ENCODE results near the gene NOX5. TPM values are rescaled to one million over a fixed set of nuclear protein-coding genes. Genes with fewer than 3 reads are reported as not detected.

NOX5 gene
- total and polyA plus RNA-seq, 2 of the 13 experiments (the other 11 are each of a cell fraction or from before 2014, with no cell fraction given): not detected

DNA sequence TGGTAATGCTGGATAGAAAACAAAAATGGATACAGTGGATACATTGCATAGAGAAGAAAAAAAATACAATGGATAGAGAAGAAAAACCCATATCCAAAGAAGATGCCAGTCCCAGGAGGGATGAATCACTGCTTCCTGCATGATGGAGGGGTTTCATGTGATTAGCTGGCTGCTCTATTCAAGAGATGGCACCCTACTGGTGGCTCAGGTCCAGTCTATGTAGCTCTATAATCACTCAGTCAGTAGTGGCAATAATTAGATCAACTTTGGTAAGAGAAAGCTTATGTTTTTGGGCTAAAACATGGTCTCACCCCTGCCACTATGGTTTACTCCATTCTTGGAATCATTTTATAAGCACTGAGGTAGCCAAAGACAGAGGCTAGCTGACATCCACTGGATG lies 33.7 kb upstream of the NOX5 start (continued):
- TF ChIP-seq CBX2 (IDR thresholded peaks at IDR 0.05; ENCODE audit: low read depth, low read length): no peak
- no peak for TF ChIP-seq CBX2 (CRISPR knock-in tag; IDR thresholded peaks at IDR 0.05; ENCODE audit: low read depth)
- TF ChIP-seq ISX (CRISPR knock-in tag; conservative IDR thresholded peaks at IDR 0.05): no peak

DNA sequence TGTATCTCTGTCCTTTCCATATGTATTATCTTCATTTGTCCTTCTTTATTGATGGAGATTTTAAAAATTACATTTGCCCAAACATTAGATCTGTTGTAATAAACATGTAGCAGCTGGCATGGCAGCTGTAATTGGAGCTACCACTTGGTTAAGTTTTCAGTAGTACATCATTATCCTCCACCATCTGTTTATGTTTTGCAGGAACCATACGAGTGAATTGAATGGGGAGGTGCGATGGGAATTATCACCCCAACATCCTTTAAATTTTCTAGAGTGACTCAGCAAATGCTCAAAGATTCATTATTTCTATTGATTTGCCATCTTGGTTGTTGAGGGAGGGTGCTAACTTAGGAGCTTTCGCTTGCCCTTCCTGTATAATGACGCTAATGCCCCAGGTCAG lies 32.6 kb upstream of the NOX5 start:
- Histone ChIP-seq H3K4me1 (ENCODE audit: insufficient read depth, low read length) (no peaks in the 10 kb centered on the region), H3K27ac (ENCODE audit: extremely low read length, insufficient read depth, low read length) (no peak overlapping the region), H3K79me2 (ENCODE audit: insufficient read depth, low read length) (no peaks in the 10 kb centered on the region), H4K20me1 (ENCODE audit: insufficient read depth, low read length) (no peaks in the 10 kb centered on the region), H3K27me3 (ENCODE audit: control insufficient read depth in 1 of 2, insufficient read depth in 2 of 2, low read length in 2 of 2) (peaks cover 0 to 6% of the 10 kb centered on the region in 2 experiments; a peak in 1 of 5 replicates), H3K9ac (ENCODE audit: insufficient read depth, low read depth, low read length) (no peak overlapping the region), H3K4me2 (ENCODE audit: low read depth, low read length) (no peak overlapping the region), H3K4me3 (replicated peaks in 1 of 3; ENCODE audit: insufficient read depth in 1 of 3, low read depth in 2 of 3, low read length in 3 of 3) (no peak overlapping the region), H3K9me3 (ENCODE audit: low read length) (no peaks in the 10 kb centered on the region), H2AFZ (ENCODE audit: low read length) (no peak overlapping the region), H3K36me3 (replicated peaks in 1 of 2; ENCODE audit: control insufficient read depth in 1 of 2, insufficient read depth in 2 of 2, low read length in 2 of 2) (no peaks in the 10 kb centered on the region)
- ChIA-PET POLR2A (no interaction called here), CTCF (ENCODE audit: low intra/inter-chr PET ratio, low total read pairs) (no interaction called here)
- no peak for FAIRE-seq
- no TSS peak for BruUV-seq (replicated peaks)
- WGBS (ENCODE audit: low lambda C conversion rate): 43% methylated on average over 4 of the region's 4 CpGs
- no peak for ATAC-seq
- no peak for DNase-seq (ENCODE audit: low spot score)
- in situ Hi-C loops (cut with HindIII; ENCODE audit: extremely low pct_ligation_motif_present, low pct_unique_long_range_greater_than_20kb): no loop called here
- intact Hi-C loops (cut with micrococcal nuclease; ENCODE audit: unreplicated experiment): no loop called here
- TF ChIP-seq ZNF616 (CRISPR knock-in tag; IDR thresholded peaks at IDR 0.05; ENCODE audit: low read depth) (no peak), MATR3 (CRISPR knock-in tag; IDR thresholded peaks at IDR 0.05) (no peak), SOX13 (IDR thresholded peaks at IDR 0.05) (no peak), SOX13 (CRISPR knock-in tag; conservative IDR thresholded peaks at IDR 0.05 in 1 of 2, IDR thresholded peaks at IDR 0.05 in 1 of 2) (no peak), BRCA1 (CRISPR knock-in tag; IDR thresholded peaks at IDR 0.05) (no peak), ZNF354B (CRISPR knock-in tag; IDR thresholded peaks at IDR 0.05) (no peak)
- TF ChIP-seq, protein P1, sequence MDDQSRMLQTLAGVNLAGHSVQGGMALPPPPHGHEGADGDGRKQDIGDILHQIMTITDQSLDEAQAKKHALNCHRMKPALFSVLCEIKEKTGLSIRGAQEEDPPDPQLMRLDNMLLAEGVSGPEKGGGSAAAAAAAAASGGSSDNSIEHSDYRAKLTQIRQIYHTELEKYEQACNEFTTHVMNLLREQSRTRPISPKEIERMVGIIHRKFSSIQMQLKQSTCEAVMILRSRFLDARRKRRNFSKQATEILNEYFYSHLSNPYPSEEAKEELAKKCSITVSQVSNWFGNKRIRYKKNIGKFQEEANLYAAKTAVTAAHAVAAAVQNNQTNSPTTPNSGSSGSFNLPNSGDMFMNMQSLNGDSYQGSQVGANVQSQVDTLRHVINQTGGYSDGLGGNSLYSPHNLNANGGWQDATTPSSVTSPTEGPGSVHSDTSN (CRISPR knock-in tag; IDR thresholded peaks at IDR 0.05; ENCODE audit: borderline replicate concordance): no peak
- TF ChIP-seq, protein P2, sequence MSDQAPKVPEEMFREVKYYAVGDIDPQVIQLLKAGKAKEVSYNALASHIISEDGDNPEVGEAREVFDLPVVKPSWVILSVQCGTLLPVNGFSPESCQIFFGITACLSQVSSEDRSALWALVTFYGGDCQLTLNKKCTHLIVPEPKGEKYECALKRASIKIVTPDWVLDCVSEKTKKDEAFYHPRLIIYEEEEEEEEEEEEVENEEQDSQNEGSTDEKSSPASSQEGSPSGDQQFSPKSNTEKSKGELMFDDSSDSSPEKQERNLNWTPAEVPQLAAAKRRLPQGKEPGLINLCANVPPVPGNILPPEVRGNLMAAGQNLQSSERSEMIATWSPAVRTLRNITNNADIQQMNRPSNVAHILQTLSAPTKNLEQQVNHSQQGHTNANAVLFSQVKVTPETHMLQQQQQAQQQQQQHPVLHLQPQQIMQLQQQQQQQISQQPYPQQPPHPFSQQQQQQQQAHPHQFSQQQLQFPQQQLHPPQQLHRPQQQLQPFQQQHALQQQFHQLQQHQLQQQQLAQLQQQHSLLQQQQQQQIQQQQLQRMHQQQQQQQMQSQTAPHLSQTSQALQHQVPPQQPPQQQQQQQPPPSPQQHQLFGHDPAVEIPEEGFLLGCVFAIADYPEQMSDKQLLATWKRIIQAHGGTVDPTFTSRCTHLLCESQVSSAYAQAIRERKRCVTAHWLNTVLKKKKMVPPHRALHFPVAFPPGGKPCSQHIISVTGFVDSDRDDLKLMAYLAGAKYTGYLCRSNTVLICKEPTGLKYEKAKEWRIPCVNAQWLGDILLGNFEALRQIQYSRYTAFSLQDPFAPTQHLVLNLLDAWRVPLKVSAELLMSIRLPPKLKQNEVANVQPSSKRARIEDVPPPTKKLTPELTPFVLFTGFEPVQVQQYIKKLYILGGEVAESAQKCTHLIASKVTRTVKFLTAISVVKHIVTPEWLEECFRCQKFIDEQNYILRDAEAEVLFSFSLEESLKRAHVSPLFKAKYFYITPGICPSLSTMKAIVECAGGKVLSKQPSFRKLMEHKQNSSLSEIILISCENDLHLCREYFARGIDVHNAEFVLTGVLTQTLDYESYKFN (CRISPR knock-in tag; conservative IDR thresholded peaks at IDR 0.05): no peak
- TF ChIP-seq, protein P3, sequence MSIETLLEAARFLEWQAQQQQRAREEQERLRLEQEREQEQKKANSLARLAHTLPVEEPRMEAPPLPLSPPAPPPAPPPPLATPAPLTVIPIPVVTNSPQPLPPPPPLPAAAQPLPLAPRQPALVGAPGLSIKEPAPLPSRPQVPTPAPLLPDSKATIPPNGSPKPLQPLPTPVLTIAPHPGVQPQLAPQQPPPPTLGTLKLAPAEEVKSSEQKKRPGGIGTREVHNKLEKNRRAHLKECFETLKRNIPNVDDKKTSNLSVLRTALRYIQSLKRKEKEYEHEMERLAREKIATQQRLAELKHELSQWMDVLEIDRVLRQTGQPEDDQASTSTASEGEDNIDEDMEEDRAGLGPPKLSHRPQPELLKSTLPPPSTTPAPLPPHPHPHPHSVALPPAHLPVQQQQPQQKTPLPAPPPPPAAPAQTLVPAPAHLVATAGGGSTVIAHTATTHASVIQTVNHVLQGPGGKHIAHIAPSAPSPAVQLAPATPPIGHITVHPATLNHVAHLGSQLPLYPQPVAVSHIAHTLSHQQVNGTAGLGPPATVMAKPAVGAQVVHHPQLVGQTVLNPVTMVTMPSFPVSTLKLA (IDR thresholded peaks at IDR 0.05): no peak
- TF ChIP-seq, protein P4, sequence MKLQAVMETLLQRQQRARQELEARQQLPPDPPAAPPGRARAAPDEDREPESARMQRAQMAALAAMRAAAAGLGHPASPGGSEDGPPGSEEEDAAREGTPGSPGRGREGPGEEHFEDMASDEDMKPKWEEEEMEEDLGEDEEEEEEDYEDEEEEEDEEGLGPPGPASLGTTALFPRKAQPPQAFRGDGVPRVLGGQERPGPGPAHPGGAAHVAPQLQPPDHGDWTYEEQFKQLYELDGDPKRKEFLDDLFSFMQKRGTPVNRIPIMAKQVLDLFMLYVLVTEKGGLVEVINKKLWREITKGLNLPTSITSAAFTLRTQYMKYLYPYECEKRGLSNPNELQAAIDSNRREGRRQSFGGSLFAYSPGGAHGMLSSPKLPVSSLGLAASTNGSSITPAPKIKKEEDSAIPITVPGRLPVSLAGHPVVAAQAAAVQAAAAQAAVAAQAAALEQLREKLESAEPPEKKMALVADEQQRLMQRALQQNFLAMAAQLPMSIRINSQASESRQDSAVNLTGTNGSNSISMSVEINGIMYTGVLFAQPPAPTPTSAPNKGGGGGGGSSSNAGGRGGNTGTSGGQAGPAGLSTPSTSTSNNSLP (IDR thresholded peaks at IDR 0.05; ENCODE audit: low read depth, low read length): no peak
- TF ChIP-seq, protein P5, sequence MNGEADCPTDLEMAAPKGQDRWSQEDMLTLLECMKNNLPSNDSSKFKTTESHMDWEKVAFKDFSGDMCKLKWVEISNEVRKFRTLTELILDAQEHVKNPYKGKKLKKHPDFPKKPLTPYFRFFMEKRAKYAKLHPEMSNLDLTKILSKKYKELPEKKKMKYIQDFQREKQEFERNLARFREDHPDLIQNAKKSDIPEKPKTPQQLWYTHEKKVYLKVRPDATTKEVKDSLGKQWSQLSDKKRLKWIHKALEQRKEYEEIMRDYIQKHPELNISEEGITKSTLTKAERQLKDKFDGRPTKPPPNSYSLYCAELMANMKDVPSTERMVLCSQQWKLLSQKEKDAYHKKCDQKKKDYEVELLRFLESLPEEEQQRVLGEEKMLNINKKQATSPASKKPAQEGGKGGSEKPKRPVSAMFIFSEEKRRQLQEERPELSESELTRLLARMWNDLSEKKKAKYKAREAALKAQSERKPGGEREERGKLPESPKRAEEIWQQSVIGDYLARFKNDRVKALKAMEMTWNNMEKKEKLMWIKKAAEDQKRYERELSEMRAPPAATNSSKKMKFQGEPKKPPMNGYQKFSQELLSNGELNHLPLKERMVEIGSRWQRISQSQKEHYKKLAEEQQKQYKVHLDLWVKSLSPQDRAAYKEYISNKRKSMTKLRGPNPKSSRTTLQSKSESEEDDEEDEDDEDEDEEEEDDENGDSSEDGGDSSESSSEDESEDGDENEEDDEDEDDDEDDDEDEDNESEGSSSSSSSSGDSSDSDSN (CRISPR knock-in tag; IDR thresholded peaks at IDR 0.05): no peak
